ENCODE measurements around the gene LMF1. TPM values are rescaled to one million over a fixed set of nuclear protein-coding genes. Genes with fewer than 3 reads are reported as not detected.

Gene LMF1
- total RNA-seq, 2 experiments from 2014 or later = 17.0 to 31.4 TPM

- Histone ChIP-seq H3K4me2 (ENCODE audit: low read length) (no peak overlapping the region), H4K20me1 (ENCODE audit: insufficient read depth, low read length) (no peaks in the 10 kb centered on the region), H3K79me2 (ENCODE audit: insufficient read depth, low read depth, low read length) (no peaks in the 10 kb centered on the region), H3K4me1 (ENCODE audit: insufficient read depth, low read length, poor library complexity, severe bottlenecking) (no peaks in the 10 kb centered on the region), H3K4me3 (ENCODE audit: low read depth, low read length, poor library complexity, severe bottlenecking) (no peak overlapping the region), H3K9me2 (ENCODE audit: insufficient read depth, low read length) (no peaks in the 10 kb centered on the region), H2AFZ (ENCODE audit: low read length) (no peak overlapping the region), H3K27ac (ENCODE audit: low read depth, low read length, poor library complexity, severe bottlenecking) (no peak overlapping the region), H3K36me3 (ENCODE audit: insufficient read depth, low read length) (no peaks in the 10 kb centered on the region), H3K9me3 (ENCODE audit: low read length) (no peaks in the 10 kb centered on the region)
- BruUV-seq (replicated peaks) = no TSS peak
- POLR2A ChIA-PET = no interaction called here
- no peak for TF ChIP-seq CTCF (conservative IDR thresholded peaks at IDR 0.05; ENCODE audit: low read length)
- no peak for TF ChIP-seq EZH2phosphoT487 (IDR thresholded peaks at IDR 0.05; ENCODE audit: borderline replicate concordance, low read depth, low read length)
- DNase-seq (ENCODE audit: low spot score) = no peak
- intact Hi-C loops (cut with micrococcal nuclease; ENCODE audit: unreplicated experiment) = no loop called here
- CTCF ChIA-PET (ENCODE audit: unreplicated experiment) = no interaction called here
Measured at GRCh38 chr16:867421-868385, 103.1 kb downstream of the LMF1 start.

GRCh38 chr16:866252-866896 is 104.4 kb downstream of the LMF1 start:
- no peak for DNase-seq (ENCODE audit: low spot score)
- H2AFZ ChIP-seq (ENCODE audit: low read length) = no peak overlapping the region
- TF ChIP-seq CTCF (conservative IDR thresholded peaks at IDR 0.05; ENCODE audit: low read length) (no peak), EZH2phosphoT487 (IDR thresholded peaks at IDR 0.05; ENCODE audit: borderline replicate concordance, low read depth, low read length) (no peak)
- CTCF ChIA-PET (ENCODE audit: unreplicated experiment) = no interaction called here
- POLR2A ChIA-PET = no interaction called here
- BruUV-seq (replicated peaks) = no TSS peak
- H3K36me3 ChIP-seq (ENCODE audit: insufficient read depth, low read length) = no peaks in the 10 kb centered on the region
- no peak overlapping the region for H3K4me3 ChIP-seq (ENCODE audit: low read depth, low read length, poor library complexity, severe bottlenecking)
- intact Hi-C loops (cut with micrococcal nuclease; ENCODE audit: unreplicated experiment) = no loop called here
- H3K79me2 ChIP-seq (ENCODE audit: insufficient read depth, low read depth, low read length) = no peaks in the 10 kb centered on the region
- H3K9me3 ChIP-seq (ENCODE audit: low read length) = no peaks in the 10 kb centered on the region
- no peak overlapping the region for H3K4me2 ChIP-seq (ENCODE audit: low read length)
- no peak overlapping the region for H3K27ac ChIP-seq (ENCODE audit: low read depth, low read length, poor library complexity, severe bottlenecking)
- H3K4me1 ChIP-seq (ENCODE audit: insufficient read depth, low read length, poor library complexity, severe bottlenecking) = no peaks in the 10 kb centered on the region
- no peaks in the 10 kb centered on the region for H4K20me1 ChIP-seq (ENCODE audit: insufficient read depth, low read length)
- no peaks in the 10 kb centered on the region for H3K9me2 ChIP-seq (ENCODE audit: insufficient read depth, low read length)

GRCh38 chr16:865026-865425 is 105.8 kb downstream of the LMF1 start:
- TSS peak; percentile 31 for BruUV-seq (replicated peaks)
- TF ChIP-seq CTCF (conservative IDR thresholded peaks at IDR 0.05; ENCODE audit: low read length) (no peak), EZH2phosphoT487 (IDR thresholded peaks at IDR 0.05; ENCODE audit: borderline replicate concordance, low read depth, low read length) (no peak)
- intact Hi-C loops (cut with micrococcal nuclease; ENCODE audit: unreplicated experiment) = no loop called here

More at GRCh38 chr16:865026-865425, 105.8 kb downstream of the LMF1 start:
- no peaks in the 10 kb centered on the region for H3K36me3 ChIP-seq (ENCODE audit: insufficient read depth, low read length)
- H3K9me2 ChIP-seq (ENCODE audit: insufficient read depth, low read length) = no peaks in the 10 kb centered on the region
- H3K4me3 ChIP-seq (ENCODE audit: low read depth, low read length, poor library complexity, severe bottlenecking) = no peak overlapping the region
- POLR2A ChIA-PET = no interaction called here
- no peaks in the 10 kb centered on the region for H4K20me1 ChIP-seq (ENCODE audit: insufficient read depth, low read length)
- H3K79me2 ChIP-seq (ENCODE audit: insufficient read depth, low read depth, low read length) = no peaks in the 10 kb centered on the region
- CTCF ChIA-PET (ENCODE audit: unreplicated experiment) = no interaction called here
- no peak overlapping the region for H3K4me2 ChIP-seq (ENCODE audit: low read length)
- DNase-seq (ENCODE audit: low spot score) = no peak
- H2AFZ ChIP-seq (ENCODE audit: low read length) = no peak overlapping the region
- no peaks in the 10 kb centered on the region for H3K4me1 ChIP-seq (ENCODE audit: insufficient read depth, low read length, poor library complexity, severe bottlenecking)
- no peak overlapping the region for H3K27ac ChIP-seq (ENCODE audit: low read depth, low read length, poor library complexity, severe bottlenecking)
- H3K9me3 ChIP-seq (ENCODE audit: low read length) = no peaks in the 10 kb centered on the region

Data from OCI-LY7 (cell line).